ENCODE data around the gene C1orf105. TPM values are rescaled to one million over a fixed set of nuclear protein-coding genes. Genes with fewer than 3 reads are reported as not detected.

Gene C1orf105
- total RNA-seq, 4 donors from 2014 or later, result 0.89 to 1.5 (median 1.5) TPM; not detected in 1

- no peak for DNase-seq (ENCODE audit: low spot score in 2 of 2)
- 65% methylated on average over 1 of the region's 1 CpG for WGBS
- Histone ChIP-seq H3K4me1 (peaks cover 25% of the 10 kb centered on the region), H3K27me3 (no peaks in the 10 kb centered on the region), H3K27ac (no peak overlapping the region), H3K4me3 (no peak overlapping the region), H3K36me3 (no peaks in the 10 kb centered on the region), H3K9me3 (no peaks in the 10 kb centered on the region)
- TF ChIP-seq EP300 (IDR thresholded peaks at IDR 0.05) (no peak), CTCF (IDR thresholded peaks at IDR 0.05) (no peak), POLR2A (IDR thresholded peaks at IDR 0.05) (no peak), POLR2AphosphoS5 (IDR thresholded peaks at IDR 0.05) (no peak)
Measured at GRCh38 chr1:172477741-172478140, 57.3 kb downstream of the C1orf105 start.

GRCh38 chr1:172478485-172478884 is 58.0 kb downstream of the C1orf105 start:
- TF ChIP-seq POLR2AphosphoS5 (IDR thresholded peaks at IDR 0.05) (no peak), POLR2A (IDR thresholded peaks at IDR 0.05) (no peak), EP300 (IDR thresholded peaks at IDR 0.05) (no peak), CTCF (IDR thresholded peaks at IDR 0.05) (no peak)
- no peak overlapping the region for H3K27ac ChIP-seq
- no peaks in the 10 kb centered on the region for H3K9me3 ChIP-seq
- no peaks in the 10 kb centered on the region for H3K36me3 ChIP-seq
- H3K4me3 ChIP-seq, result no peak overlapping the region
- peaks cover 20% of the 10 kb centered on the region for H3K4me1 ChIP-seq
- H3K27me3 ChIP-seq, result no peaks in the 10 kb centered on the region
- no peak for DNase-seq (ENCODE audit: low spot score in 2 of 2)

GRCh38 chr1:172480431-172480830 is 59.9 kb downstream of the C1orf105 start:
- Histone ChIP-seq H3K4me3 (no peak overlapping the region), H3K4me1 (peaks cover 13% of the 10 kb centered on the region), H3K9me3 (no peaks in the 10 kb centered on the region), H3K27ac (no peak overlapping the region), H3K27me3 (no peaks in the 10 kb centered on the region), H3K36me3 (no peaks in the 10 kb centered on the region)
- no peak for DNase-seq (ENCODE audit: low spot score in 2 of 2)
- WGBS, result 66% methylated on average over 3 of the region's 3 CpGs
- TF ChIP-seq CTCF (IDR thresholded peaks at IDR 0.05) (no peak), POLR2A (IDR thresholded peaks at IDR 0.05) (no peak), EP300 (IDR thresholded peaks at IDR 0.05) (no peak), POLR2AphosphoS5 (IDR thresholded peaks at IDR 0.05) (no peak)

GRCh38 chr1:172482044-172482443 is 61.6 kb downstream of the C1orf105 start:
- 0% methylated on average over 1 of the region's 1 CpG for WGBS
- no peaks in the 10 kb centered on the region for H3K27me3 ChIP-seq
- H3K9me3 ChIP-seq, result no peaks in the 10 kb centered on the region
- H3K27ac ChIP-seq, result no peak overlapping the region
- H3K4me1 ChIP-seq, result no peaks in the 10 kb centered on the region
- DNase-seq (ENCODE audit: low spot score in 2 of 2), result no peak
- TF ChIP-seq POLR2A (IDR thresholded peaks at IDR 0.05), result no peak
- no peak for TF ChIP-seq EP300 (IDR thresholded peaks at IDR 0.05)
- TF ChIP-seq POLR2AphosphoS5 (IDR thresholded peaks at IDR 0.05), result no peak
- TF ChIP-seq CTCF (IDR thresholded peaks at IDR 0.05), result no peak
- no peaks in the 10 kb centered on the region for H3K36me3 ChIP-seq
- H3K4me3 ChIP-seq, result no peak overlapping the region

GRCh38 chr1:172483448-172483847 is 63.0 kb downstream of the C1orf105 start:
- H3K27ac ChIP-seq, result no peak overlapping the region
- H3K9me3 ChIP-seq, result no peaks in the 10 kb centered on the region
- no peaks in the 10 kb centered on the region for H3K36me3 ChIP-seq
- no peaks in the 10 kb centered on the region for H3K4me1 ChIP-seq
- no peak for TF ChIP-seq EP300 (IDR thresholded peaks at IDR 0.05)
- TF ChIP-seq POLR2A (IDR thresholded peaks at IDR 0.05), result no peak
- TF ChIP-seq POLR2AphosphoS5 (IDR thresholded peaks at IDR 0.05), result no peak
- no peak for TF ChIP-seq CTCF (IDR thresholded peaks at IDR 0.05)
- H3K27me3 ChIP-seq, result no peaks in the 10 kb centered on the region
- DNase-seq (ENCODE audit: low spot score in 2 of 2), result no peak
- H3K4me3 ChIP-seq, result no peak overlapping the region

All from suprapubic skin (tissue), 4 donors.